Right forelimb (tissue), 1 donor: ENCODE measurements around the gene OR14J1.
"Not testable (repeated sequence)": the region's sequence is repeated elsewhere in the genome, so short reads cannot be mapped to it uniquely, and the experiment has no call there.

ENCODE experiments used
- DNase-seq: peaks from one replicate; pipeline ENCODE4 v3.0.0-alpha.2; 2018

Gene OR14J1

GRCh38 chr6:29301316-29301715 is at the start of gene OR14J1:
TSS of gene OR14J1 (plus strand) at chr6:29301701. CDS start at chr6:29306690, 4,989 bp downstream.
- no peak for DNase-seq

GRCh38 chr6:29251736-29252135 is 49.8 kb upstream of the OR14J1 start:
- DNase-seq = no peak

- no peak for DNase-seq
These were observed 46.0 kb upstream of the OR14J1 start for GRCh38 chr6:29255530-29255929.

- DNase-seq = no peak
These were observed 41.8 kb upstream of the OR14J1 start for GRCh38 chr6:29259721-29260120.

GRCh38 chr6:29263001-29263400 is 38.5 kb upstream of the OR14J1 start:
- no peak for DNase-seq

- no peak for DNase-seq
These were observed 7.0 kb upstream of the OR14J1 start for GRCh38 chr6:29294499-29294914.

GRCh38 chr6:29295181-29295585 is 6.3 kb upstream of the OR14J1 start:
- no peak for DNase-seq

GRCh38 chr6:29295623-29296022 is 5.9 kb upstream of the OR14J1 start:
- no peak for DNase-seq

- DNase-seq = no peak
These were observed 18.4 kb downstream of the OR14J1 start for GRCh38 chr6:29319931-29320330.

GRCh38 chr6:29323332-29323731 is 21.8 kb downstream of the OR14J1 start:
- DNase-seq = not testable (repeated sequence)

- DNase-seq = no peak
These were observed 24.3 kb downstream of the OR14J1 start for GRCh38 chr6:29325777-29326176.

- DNase-seq = no peak
These were observed 31.2 kb downstream of the OR14J1 start for GRCh38 chr6:29332676-29333075.

GRCh38 chr6:29336269-29336668 is 34.8 kb downstream of the OR14J1 start:
- DNase-seq = no peak

GRCh38 chr6:29345380-29345779 is 43.9 kb downstream of the OR14J1 start:
- DNase-seq = no peak

GRCh38 chr6:29349348-29349747 is 47.8 kb downstream of the OR14J1 start:
- not testable (repeated sequence) for DNase-seq

GRCh38 chr6:29354980-29355379 is 53.5 kb downstream of the OR14J1 start:
- no peak for DNase-seq

GRCh38 chr6:29355603-29356002 is 54.1 kb downstream of the OR14J1 start:
- no peak for DNase-seq
